Measurements from ENCODE around the gene MALSU1. TPM values are rescaled to one million over a fixed set of nuclear protein-coding genes. Genes with fewer than 3 reads are reported as not detected.

The MALSU1 gene
- total RNA-seq, 4 donors from 2014 or later: 43.0 to 86.7 (median 63.3) TPM

DNA sequence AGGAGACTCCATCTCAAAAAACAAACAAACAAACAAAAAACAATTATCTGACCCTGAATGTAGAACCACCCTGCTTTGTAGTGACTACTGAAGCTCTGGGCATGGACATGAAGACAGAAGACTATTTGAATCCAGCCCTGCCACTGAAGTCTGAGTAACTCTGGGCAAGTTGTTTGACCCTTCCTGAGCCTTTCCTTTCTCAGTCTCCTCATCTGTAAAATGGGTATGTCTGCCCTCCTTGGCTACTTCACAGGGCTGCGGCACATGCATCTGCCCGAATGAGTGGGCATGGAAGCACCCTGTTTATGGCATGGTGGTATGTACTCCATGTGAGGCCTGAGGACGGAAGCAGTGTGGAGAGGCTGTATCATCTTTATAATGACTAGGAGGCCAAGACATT, 22.2 kb upstream of the MALSU1 start:
- no peak overlapping the region for H3K4me3 ChIP-seq
- peaks cover 0 to 19% of the 10 kb centered on the region in 2 donors for H3K36me3 ChIP-seq
- WGBS, 2 donors (ENCODE audit: low coverage in 1 of 2): no CpG with 5 or more reads among the region's 3 CpGs
- no peaks in the 10 kb centered on the region for H3K9me3 ChIP-seq
- ATAC-seq: no peak
- H3K27me3 ChIP-seq: peaks cover 3% of the 10 kb centered on the region
- no peak overlapping the region for H3K27ac ChIP-seq
- H3K4me1 ChIP-seq: no peaks in the 10 kb centered on the region
- TF ChIP-seq POLR2A (IDR thresholded peaks at IDR 0.05): no peak

DNA sequence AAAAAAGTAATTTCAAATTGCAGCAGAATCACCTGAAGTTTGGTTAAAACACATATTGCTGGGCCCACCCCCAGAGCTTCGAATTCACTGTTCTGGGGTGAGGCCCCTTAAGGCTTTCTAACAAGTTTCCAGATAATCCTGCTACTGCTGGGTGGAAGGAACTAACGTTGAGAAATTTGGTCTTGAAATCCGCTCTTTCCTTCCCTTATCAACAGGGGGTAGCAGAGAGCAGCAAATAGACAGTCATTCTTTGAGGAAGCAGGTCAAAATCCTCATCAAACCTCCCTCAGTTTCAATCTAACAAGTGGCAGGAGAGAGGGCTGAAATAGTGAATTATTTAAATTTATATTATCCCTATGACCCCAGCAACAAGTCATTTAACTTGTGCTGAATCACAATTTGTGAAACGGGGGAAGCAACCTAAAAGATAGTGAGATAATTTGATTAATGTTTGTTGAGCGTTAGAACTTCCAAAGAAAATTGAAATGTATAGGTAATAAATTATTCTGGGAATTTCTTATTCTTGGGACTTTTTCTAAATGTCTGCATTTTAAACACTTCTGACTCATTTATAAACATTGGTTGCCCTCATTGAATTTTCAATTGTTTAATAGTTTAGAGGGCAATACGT, 21.7 kb upstream of the MALSU1 start:
- ATAC-seq: no peak
- no peaks in the 10 kb centered on the region for H3K4me1 ChIP-seq
- TF ChIP-seq, protein P1, sequence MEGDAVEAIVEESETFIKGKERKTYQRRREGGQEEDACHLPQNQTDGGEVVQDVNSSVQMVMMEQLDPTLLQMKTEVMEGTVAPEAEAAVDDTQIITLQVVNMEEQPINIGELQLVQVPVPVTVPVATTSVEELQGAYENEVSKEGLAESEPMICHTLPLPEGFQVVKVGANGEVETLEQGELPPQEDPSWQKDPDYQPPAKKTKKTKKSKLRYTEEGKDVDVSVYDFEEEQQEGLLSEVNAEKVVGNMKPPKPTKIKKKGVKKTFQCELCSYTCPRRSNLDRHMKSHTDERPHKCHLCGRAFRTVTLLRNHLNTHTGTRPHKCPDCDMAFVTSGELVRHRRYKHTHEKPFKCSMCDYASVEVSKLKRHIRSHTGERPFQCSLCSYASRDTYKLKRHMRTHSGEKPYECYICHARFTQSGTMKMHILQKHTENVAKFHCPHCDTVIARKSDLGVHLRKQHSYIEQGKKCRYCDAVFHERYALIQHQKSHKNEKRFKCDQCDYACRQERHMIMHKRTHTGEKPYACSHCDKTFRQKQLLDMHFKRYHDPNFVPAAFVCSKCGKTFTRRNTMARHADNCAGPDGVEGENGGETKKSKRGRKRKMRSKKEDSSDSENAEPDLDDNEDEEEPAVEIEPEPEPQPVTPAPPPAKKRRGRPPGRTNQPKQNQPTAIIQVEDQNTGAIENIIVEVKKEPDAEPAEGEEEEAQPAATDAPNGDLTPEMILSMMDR (IDR thresholded peaks at IDR 0.05): peak; percentile 52 to 73 (median 58)
- TF ChIP-seq EP300 (IDR thresholded peaks at IDR 0.05): no peak
- no peaks in the 10 kb centered on the region for H3K27me3 ChIP-seq
- no peak overlapping the region for H3K27ac ChIP-seq
- peaks cover 0 to 18% of the 10 kb centered on the region in 2 donors for H3K36me3 ChIP-seq
- H3K4me3 ChIP-seq: no peak overlapping the region
- no peaks in the 10 kb centered on the region for H3K9me3 ChIP-seq
- WGBS, 2 donors (ENCODE audit: low coverage in 1 of 2): 30 to 32% methylated on average over 6 of the region's 6 CpGs

DNA sequence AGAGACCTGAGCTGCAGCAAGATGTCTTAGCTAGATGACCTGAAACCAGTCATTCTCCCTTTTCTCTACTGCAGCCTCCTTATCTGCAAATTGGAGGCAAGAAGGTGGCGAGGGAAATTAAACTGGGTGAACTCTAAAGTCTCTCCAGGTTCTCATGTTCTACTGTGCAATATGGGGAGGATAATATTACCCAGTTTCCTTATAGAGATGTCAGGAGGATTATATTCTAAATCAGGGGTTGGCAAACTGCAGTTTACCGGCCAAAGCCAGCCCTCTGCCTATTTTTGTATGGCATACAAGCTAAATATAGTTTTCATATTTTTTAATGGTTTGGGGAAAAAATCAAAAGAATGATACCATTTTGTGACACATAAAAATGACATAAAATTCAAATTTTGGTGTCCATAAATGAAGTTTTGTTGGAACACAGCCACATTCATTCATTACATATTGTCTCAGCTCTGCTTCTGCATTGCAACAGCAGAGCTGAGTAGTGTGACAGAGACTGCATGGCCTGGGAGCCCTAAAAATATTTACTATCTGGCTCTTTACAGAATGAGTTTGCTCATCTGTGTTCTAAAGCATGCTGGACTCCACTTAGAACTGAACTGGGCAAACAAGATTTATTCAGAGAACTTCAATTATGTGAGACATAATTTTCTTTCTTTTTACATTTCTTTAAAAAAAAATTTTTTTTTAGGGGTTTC, 19.2 kb upstream of the MALSU1 start:
- Histone ChIP-seq H3K4me1 (no peaks in the 10 kb centered on the region), H3K4me3 (no peak overlapping the region), H3K36me3 (peaks cover 0 to 6% of the 10 kb centered on the region in 2 donors), H3K9me3 (no peaks in the 10 kb centered on the region), H3K27ac (no peak overlapping the region), H3K27me3 (no peaks in the 10 kb centered on the region)
- TF ChIP-seq, protein P1 (IDR thresholded peaks at IDR 0.05): no peak
- TF ChIP-seq POLR2AphosphoS5 (IDR thresholded peaks at IDR 0.05): no peak
- WGBS, 2 donors (ENCODE audit: low coverage in 1 of 2): 83 to 95% methylated on average over 2 of the region's 2 CpGs
- no peak for ATAC-seq

DNA sequence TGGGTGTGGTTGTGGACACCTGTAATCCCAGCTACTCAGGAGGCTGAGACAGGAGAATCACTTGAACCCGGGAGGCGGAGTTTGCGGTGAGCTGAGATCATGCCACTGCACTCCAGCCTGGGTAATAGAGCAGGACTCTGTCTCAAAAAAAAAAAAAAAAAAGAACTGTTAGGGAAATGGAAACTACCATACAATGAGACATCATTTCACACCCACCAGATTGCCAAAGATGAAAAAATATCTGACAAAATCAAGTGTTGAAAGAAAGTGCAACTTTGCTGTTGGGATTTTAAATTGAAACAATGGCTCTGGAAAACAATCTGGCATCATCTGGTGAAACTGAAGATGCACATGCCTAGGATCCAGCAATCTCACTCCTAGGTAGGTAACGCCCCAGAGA, 16.1 kb upstream of the MALSU1 start:
- 94 to 100% methylated on average over 1 to 4 of the region's 4 CpGs for WGBS, 2 donors (ENCODE audit: low coverage in 1 of 2)

DNA sequence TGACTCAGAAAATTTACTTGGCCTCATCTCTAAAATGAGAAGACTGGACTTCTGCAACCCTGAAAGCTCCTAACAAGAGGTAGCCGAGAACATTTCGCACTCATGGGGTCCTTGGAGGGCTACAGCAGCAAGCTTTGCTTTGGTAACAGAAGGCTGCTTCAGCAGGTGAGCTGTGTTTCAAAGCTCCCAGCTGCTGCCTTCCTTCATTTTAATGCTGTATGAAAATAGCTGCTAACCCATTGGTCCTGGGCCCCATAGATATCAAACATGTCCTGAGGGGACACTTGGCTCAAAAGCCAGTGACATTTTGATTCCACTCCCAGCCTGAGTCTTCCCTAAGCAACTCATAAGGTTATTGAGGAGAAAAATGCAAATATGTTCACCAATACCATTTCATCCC, 14.3 kb upstream of the MALSU1 start:
- no peaks in the 10 kb centered on the region for H3K36me3 ChIP-seq
- no peak overlapping the region for H3K27ac ChIP-seq
- 93 to 100% methylated on average over 1 to 2 of the region's 2 CpGs for WGBS, 2 donors (ENCODE audit: low coverage in 1 of 2)
- TF ChIP-seq POLR2AphosphoS5 (IDR thresholded peaks at IDR 0.05) (no peak), EP300 (IDR thresholded peaks at IDR 0.05) (no peak), POLR2A (IDR thresholded peaks at IDR 0.05) (no peak)
- H3K4me3 ChIP-seq: no peak overlapping the region
- ATAC-seq: no peak
- no peaks in the 10 kb centered on the region for H3K9me3 ChIP-seq
- H3K27me3 ChIP-seq: no peaks in the 10 kb centered on the region
- no peaks in the 10 kb centered on the region for H3K4me1 ChIP-seq

More for the DNA sequence above, 16.1 kb upstream of the MALSU1 start:
- Histone ChIP-seq H3K4me3 (no peak overlapping the region), H3K27me3 (no peaks in the 10 kb centered on the region), H3K9me3 (no peaks in the 10 kb centered on the region), H3K4me1 (no peaks in the 10 kb centered on the region), H3K27ac (no peak overlapping the region), H3K36me3 (peaks cover 0 to 6% of the 10 kb centered on the region in 2 donors)
- TF ChIP-seq POLR2AphosphoS5 (IDR thresholded peaks at IDR 0.05): no peak
- TF ChIP-seq POLR2A (IDR thresholded peaks at IDR 0.05): no peak
- TF ChIP-seq, protein P1 (IDR thresholded peaks at IDR 0.05): no peak
- TF ChIP-seq EP300 (IDR thresholded peaks at IDR 0.05): no peak
- no peak for ATAC-seq

Data from gastroesophageal sphincter (tissue), 4 donors.